GM19397 (cell line): ENCODE data around the gene RSRC1.
"Not testable (repeated sequence)": the region's sequence is repeated elsewhere in the genome, so short reads cannot be mapped to it uniquely, and the experiment has no call there.

Experiments used
- ATAC-seq: cut with Tn5 transposase; IDR thresholded peaks from one replicate; pipeline ENCODE4 v1.9.1; 2021; ENCODE audit warnings: mild to moderate bottlenecking, moderate library complexity; ENCODE audit not compliant: unreplicated experiment

RSRC1 gene

GRCh38 chr3:158516729-158517128 is 406.8 kb downstream of the RSRC1 start:
- not testable (repeated sequence) for ATAC-seq

- no peak for ATAC-seq
Measured at GRCh38 chr3:158519776-158520175, 409.9 kb downstream of the RSRC1 start.

- ATAC-seq: no peak
Measured at GRCh38 chr3:158520433-158520832, 410.5 kb downstream of the RSRC1 start.

GRCh38 chr3:158522221-158523136 is 412.6 kb downstream of the RSRC1 start:
- ATAC-seq: no peak

- ATAC-seq: no peak
Measured at GRCh38 chr3:158528076-158528674, 418.3 kb downstream of the RSRC1 start.

- no peak for ATAC-seq
Measured at GRCh38 chr3:158531334-158531733, 421.4 kb downstream of the RSRC1 start.

- ATAC-seq: no peak
Measured at GRCh38 chr3:158532099-158532734, 422.3 kb downstream of the RSRC1 start.

- ATAC-seq: no peak
Measured at GRCh38 chr3:158535918-158536317, 426.0 kb downstream of the RSRC1 start.

- ATAC-seq: no peak
Measured at GRCh38 chr3:158539414-158540014, 429.6 kb downstream of the RSRC1 start.

- ATAC-seq: no peak
Measured at GRCh38 chr3:158540066-158540465, 430.2 kb downstream of the RSRC1 start.

GRCh38 chr3:158548691-158549090 is 438.8 kb downstream of the RSRC1 start:
- ATAC-seq: no peak

GRCh38 chr3:158549938-158550337 is 440.0 kb downstream of the RSRC1 start:
- ATAC-seq: not testable (repeated sequence)

GRCh38 chr3:158552124-158552523 is 442.2 kb downstream of the RSRC1 start:
- no peak for ATAC-seq

- ATAC-seq: no peak
Measured at GRCh38 chr3:158559504-158559903, 449.6 kb downstream of the RSRC1 start.

GRCh38 chr3:158560979-158561378 is 451.1 kb downstream of the RSRC1 start:
- no peak for ATAC-seq

- ATAC-seq: no peak
Measured at GRCh38 chr3:158562674-158563073, 452.8 kb downstream of the RSRC1 start.

- no peak for ATAC-seq
Measured at GRCh38 chr3:158563076-158563475, 453.2 kb downstream of the RSRC1 start.

GRCh38 chr3:158565076-158565475 is 455.2 kb downstream of the RSRC1 start:
- ATAC-seq: no peak

GRCh38 chr3:158568784-158569183 is 458.9 kb downstream of the RSRC1 start:
- ATAC-seq: no peak

GRCh38 chr3:158569794-158570193 is 459.9 kb downstream of the RSRC1 start:
- ATAC-seq: no peak

GRCh38 chr3:158570999-158571702 is 461.3 kb downstream of the RSRC1 start, which contains the start of gene MLF1:
Gene MLF1, plus strand, starts transcription at chr3:158571194. Its CDS starts 107 bp downstream, at chr3:158571301.
- ATAC-seq: peak; percentile 100
